DMS 273 (cell line): Measurements from ENCODE around the gene RRP8.

Experiments used
- DNase-seq: peaks from one replicate; lab custom pipeline; 2025; ENCODE audit not compliant: unreplicated experiment; lab: John Stamatoyannopoulos, UW

The RRP8 gene

GRCh38 chr11:6602096-6602940 is 1.1 kb downstream of the RRP8 start:
- DNase-seq, result no peak

DNA sequence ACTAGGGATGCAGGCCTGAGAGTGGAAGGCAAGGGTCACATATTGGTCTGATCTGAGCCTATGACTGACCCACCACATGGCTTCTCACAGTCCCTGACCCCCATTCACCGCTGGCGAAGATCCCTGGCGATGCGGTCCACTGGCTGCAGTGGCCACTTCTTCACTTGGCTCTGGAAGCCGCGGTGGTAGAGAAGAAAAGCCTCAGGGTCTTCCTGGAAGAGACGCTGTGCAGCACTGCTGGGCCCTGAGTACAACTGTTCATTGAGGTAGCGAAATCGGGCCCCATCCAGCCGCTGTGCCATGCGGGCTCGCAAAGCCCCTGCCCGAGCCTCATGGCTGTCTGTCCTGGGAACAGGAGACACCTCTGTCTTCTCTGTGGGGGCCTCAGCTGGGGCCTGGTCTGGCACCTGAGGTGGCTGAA is 2.4 kb downstream of the RRP8 start:
- no peak for DNase-seq

DNA sequence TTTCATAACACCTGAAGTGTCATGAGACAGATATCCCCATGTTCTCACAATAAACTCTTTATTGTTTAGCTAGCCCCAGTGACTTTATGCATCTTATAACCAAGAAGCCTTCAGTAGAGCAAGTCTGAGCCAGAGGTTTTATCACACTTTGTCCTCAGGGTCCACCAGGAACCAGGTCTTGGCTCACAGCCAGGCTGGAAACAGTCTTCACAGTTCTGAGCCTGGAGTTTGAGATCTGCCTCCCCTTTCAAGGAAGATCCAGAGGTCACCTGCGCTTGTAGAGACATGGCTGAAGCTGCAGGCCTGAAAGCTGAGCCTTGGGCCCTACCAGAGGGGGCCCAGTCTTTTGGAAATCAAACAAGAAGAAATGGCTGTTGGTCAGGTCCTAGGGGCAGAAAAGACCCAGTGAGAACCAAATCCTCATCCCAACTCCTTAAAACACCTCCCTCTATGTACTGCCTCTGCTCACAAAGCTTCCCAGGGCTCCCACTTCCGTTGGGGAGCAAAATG is 3.5 kb downstream of the RRP8 start:
- DNase-seq, result no peak

- DNase-seq, result no peak
These were observed 4.0 kb downstream of the RRP8 start for GRCh38 chr11:6599449-6599848.

DNA sequence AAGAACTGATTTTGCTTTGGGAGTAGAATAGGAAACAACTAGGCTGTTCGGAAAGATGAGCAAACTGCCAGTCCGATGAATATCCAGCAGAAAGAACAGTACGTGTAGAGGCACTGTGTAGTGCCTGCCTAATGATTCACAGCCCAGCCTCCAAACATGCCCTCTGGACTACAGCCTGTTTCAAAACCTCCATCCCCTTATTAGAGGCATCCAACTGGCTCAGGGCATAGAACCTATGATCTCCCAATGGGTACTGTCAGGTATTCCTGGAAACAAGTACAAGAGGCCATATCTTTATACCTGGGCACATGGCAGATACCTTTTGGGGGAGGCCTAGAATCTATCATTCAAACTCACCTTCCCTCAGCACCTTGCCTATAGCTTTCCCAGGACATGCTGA is 4.9 kb downstream of the RRP8 start:
- no peak for DNase-seq

GRCh38 chr11:6596239-6596877 is 7.1 kb downstream of the RRP8 start:
- no peak for DNase-seq

DNA sequence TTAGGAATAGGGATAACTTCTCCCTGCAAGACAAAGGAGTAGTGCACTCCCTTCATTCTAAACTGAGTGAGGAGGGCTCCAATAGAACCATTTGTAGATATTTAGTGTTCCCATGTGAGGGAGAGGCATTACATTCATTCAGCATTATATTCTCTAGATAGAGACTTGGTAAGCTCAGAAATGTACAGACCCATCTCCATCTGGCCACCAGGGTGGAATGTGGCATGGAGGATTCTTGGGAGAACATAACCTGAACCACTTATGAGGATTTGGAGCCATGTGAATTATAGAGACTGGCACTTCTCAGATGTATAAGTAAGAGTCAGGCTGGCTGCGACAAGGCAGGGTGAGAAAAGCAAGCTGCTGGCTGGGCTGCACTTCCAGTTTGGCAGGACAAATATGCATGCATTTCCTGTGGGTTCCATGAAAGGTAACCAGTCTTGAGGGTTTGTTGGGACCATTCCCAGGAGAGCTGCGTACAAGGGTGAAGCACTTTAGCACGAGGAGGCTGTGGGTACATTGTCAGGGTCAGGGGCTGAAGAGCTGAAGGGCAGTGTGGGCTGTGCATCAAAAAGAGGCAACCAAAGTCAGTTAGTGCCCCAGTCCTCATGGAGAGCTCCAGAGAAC is 9.2 kb downstream of the RRP8 start:
- no peak for DNase-seq

DNA sequence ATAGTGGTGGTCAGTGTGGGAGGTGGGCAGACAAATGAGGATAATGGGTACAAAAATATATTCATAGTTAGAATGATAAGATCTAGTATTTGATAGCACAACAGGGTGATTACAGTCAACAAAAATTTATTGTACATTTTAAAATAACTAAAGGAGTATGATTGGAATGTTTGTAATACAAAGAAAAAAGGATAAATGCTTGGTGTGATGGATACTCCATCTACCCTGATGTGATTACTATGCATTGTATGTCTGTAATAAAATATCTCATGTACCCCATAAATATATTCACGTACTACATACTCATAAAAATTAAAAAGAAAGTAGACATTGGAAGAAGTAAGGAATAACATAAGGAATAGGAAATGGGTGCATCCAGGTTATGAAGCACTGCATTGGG is 15.4 kb downstream of the RRP8 start:
- no peak for DNase-seq

DNA sequence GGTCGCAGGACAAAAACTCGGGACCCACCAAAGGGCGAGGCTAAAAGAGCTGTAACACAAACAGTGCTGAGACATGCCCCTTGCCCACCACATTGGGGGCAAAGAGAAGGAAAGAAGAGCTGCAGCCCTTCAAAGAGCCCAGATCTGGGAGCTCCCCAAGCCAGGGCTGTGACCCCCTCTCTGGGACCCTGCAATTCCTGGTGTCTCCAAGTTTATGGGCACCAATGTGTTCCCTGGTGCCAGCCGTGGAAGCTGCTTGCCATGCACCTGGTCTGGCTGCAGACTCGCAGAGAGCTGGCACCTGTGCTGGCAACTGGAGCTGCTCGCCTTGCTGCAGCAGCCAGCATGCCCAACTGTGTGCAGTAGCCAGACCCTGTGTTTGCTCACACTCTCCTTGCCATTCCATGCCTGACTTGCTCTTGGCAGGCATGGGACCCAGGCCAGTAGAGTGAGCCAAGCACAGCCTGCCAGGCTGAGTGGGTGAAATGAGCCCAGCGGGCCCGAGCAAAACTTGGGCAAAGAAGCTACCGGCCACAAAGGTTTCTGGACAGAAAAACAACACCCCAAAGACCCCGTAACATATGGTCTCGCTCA is 16.0 kb downstream of the RRP8 start:
- DNase-seq, result no peak

DNA sequence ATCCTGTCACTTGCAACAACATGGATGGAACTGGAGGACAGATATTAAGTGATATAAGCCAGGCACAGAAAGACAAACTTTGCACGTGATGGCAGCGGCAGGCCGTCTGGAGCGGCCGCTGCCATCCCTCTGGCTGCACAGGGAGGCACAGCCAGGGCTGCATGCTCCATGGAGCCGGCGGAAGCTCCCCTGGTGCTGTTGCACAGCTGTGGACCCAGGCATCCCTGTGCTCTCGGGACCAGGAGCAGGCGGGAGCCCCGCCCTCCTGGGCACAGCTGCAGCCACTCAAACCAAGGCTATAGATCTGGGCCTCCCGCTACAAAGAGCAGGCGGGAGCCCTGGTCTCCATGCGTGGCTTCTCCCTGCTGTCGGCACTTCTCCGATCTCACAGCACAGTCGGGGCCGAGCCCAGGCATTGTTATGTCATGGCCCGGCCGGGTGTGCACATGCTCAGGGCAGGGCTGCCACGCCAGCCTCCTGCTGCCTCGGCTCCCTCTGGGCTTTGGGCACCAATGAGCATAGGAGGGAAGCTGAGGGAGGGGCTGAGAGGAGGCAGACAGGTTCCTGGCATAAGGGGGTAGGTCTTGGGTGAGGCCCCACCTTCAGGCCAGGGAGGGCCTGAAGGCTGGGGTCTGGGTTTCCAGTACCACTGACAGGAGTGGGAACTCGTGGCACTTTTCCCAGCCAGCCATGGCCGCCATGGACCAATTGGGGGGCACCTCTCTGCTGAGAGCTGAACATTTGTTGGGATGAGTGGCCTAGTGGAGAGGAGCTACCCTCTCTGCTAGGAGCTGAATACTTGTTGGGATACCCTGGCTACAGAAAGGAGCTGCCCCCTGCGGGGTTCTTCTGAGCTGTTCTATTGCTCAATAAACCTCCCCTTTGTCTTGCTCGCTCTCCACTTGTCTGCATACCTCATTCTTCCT is 16.7 kb downstream of the RRP8 start:
- DNase-seq, result peak; percentile 69

DNA sequence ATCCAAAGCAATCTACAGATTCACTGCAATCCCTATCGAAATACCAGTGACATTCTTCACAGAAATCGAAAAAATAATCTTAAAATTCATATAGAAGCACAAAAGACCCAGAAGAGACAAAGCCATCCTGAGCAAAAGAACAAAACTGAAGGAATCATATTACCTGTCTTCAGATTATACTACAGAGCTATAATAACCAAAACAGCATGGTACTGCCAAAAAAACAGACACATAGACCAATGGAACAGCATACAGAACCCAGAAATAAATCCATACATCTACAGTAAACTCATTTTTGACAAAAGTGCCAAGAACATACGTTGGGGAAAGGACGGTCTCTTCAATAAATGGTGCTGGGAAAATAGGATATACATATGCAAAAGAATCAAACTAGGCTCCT is 18.9 kb downstream of the RRP8 start:
- DNase-seq, result no peak

DNA sequence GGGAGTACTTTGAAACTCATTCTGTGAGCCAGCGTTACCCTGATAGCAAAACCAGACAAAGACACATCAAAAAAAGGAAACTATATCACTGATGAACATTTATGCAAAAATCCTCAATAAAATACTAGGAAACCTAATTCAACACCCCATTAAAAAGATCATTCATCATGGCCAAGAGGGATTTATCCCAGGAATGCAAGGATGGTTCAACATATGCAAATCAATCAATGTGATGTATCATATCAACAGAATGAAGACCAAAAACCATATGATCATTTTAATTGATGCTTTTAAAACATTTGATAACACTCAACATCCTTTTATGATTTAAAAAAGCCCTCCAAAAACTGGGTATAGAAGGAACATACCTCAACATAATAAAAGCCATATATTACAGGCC is 19.8 kb downstream of the RRP8 start:
- no peak for DNase-seq

DNA sequence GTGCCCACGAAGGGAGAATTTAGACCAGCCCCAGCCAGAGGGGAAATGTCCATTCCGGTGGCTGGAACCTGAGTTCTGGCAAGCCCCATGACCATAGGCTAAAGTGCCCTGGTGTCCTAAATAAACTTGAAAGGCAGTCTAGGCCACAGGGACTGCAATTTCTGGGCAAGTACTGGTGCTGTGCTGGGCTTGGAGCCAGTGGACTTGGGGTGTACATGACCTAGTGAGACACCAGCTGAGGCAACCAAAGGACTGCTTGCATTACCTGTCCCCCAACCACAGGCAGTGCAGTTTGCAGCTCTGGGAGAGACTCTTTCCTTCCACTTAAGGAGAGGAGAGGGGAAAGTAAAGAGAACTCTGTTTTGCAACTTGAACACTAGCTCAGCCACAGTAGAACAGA is 23.7 kb downstream of the RRP8 start:
- no peak for DNase-seq

GRCh38 chr11:6578134-6578533 is 25.3 kb downstream of the RRP8 start:
- no peak for DNase-seq

DNA sequence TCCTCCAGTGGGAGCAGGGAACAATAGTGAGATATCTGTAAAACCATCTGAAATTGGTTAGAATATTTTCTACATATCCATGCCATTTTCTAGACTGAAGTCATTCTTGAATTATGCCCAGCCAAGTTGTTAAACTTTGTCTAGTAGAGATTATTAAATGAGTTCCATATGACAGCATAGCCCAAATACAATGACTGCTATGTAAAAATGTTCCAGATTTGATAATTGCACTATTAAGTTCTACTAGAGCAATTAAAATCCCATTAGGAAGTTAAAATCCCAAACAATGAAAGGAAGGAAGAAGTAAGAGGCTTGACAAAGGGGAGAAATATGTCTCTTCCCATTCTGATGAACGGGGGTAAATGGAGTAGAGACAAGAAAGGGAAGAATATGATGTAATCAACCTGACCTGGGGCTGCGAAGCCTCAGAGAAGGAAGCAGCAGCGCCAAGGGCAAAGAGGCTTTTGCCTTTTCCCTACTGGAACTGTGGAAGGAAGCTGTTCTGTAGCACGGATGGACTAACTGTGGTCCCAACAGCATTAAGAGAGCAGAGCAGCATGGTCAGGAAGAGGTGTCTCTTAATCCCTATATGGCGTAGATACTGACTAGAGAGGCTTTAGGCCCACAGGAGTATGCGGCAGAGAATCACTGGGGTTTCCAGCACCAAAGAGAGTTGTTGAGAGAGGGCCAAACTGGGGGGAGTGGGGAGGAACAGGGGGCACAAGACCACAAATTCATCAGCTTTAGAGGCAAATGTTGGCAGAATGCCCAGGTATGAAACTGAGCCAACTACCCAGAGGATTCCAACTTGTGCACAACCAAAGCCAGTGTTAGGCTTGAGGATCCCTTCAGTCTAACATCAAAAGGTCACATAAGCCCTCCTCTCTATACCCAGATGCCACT is 26.7 kb downstream of the RRP8 start:
- peak; percentile 74 for DNase-seq

DNA sequence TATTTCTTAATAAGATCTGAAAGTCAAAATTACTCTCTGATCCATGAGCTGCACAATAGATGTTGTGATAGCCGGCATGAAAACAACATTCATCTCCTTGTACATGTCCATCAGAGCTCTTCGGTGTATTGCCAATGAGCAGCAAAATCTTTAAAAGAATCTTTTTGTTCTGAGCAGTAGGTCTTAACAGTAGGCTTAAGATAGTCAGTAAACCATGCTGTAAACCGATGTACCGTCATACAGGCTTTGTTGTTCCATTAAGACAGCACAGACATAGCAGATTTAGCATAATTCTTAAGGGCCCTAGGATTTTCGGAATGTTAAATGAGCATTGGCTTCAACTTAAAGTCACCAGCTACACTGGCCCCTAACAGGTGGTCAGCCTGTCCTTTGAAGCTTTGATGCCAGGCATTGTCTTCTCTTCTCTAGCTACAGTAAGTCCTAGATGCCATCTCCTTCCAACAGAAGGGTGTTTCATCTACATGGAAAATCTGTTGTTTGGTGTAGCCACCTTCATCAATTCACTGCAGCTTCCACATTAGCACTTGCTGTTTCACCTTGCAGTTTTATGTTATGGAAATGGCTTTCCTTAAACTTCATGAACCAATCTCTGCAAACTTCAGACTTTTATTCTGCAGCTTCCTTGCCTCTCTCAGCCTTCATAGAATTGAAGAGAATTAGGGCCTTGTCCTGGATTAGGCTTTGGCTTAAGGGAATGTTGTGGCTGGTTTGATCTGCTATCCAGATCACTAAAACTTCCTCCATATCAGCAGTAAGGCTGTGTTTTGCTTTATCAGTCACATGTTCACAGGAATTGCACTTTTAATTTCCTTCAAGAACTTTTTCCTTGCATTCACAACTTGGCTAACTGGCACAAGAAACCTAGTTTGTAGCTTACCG is 28.4 kb downstream of the RRP8 start:
- no peak for DNase-seq

GRCh38 chr11:6572215-6572614 is 31.2 kb downstream of the RRP8 start:
- no peak for DNase-seq

- DNase-seq, result no peak
These were observed 31.9 kb downstream of the RRP8 start for GRCh38 chr11:6571434-6572008.
